ENCODE data around the gene RNF44. TPM values are rescaled to one million over a fixed set of nuclear protein-coding genes. Genes with fewer than 3 reads are reported as not detected.
"Not testable (repeated sequence)": the region's sequence is repeated elsewhere in the genome, so short reads cannot be mapped to it uniquely, and the experiment has no call there.

The RNF44 gene
- total RNA-seq, 1 donor from 2014 or later = 28.2 TPM

GRCh38 chr5:176491101-176491502 lies 46.1 kb downstream of the RNF44 start:
- no peak for DNase-seq
- Histone ChIP-seq H3K9me3 (replicated peaks) (no peaks in the 10 kb centered on the region), H3K4me3 (no peak overlapping the region), H3K27ac (replicated peaks) (no peak overlapping the region), H3K4me1 (peaks cover 9% of the 10 kb centered on the region), H3K27me3 (ENCODE audit: low read depth) (no peaks in the 10 kb centered on the region), H3K36me3 (peaks cover 96% of the 10 kb centered on the region)
- no peak for TF ChIP-seq CTCF (IDR thresholded peaks at IDR 0.05; ENCODE audit: borderline replicate concordance)
- intact Hi-C loops (cut with micrococcal nuclease) = no loop called here

- no peak for DNase-seq
- Histone ChIP-seq H3K27ac (replicated peaks) (no peak overlapping the region), H3K36me3 (peaks cover 94% of the 10 kb centered on the region), H3K4me1 (peaks cover 17% of the 10 kb centered on the region), H3K4me3 (no peak overlapping the region), H3K9me3 (replicated peaks) (no peaks in the 10 kb centered on the region), H3K27me3 (ENCODE audit: low read depth) (no peaks in the 10 kb centered on the region)
- no peak for TF ChIP-seq CTCF (IDR thresholded peaks at IDR 0.05; ENCODE audit: borderline replicate concordance)
- intact Hi-C loops (cut with micrococcal nuclease) = no loop called here
Measured at GRCh38 chr5:176490301-176490700, 46.9 kb downstream of the RNF44 start.

- TF ChIP-seq CTCF (IDR thresholded peaks at IDR 0.05; ENCODE audit: borderline replicate concordance) = no peak
- DNase-seq = no peak
- Histone ChIP-seq H3K36me3 (peaks cover 82% of the 10 kb centered on the region), H3K4me3 (no peak overlapping the region), H3K27me3 (ENCODE audit: low read depth) (no peaks in the 10 kb centered on the region), H3K27ac (replicated peaks) (no peak overlapping the region), H3K4me1 (peaks cover 22% of the 10 kb centered on the region), H3K9me3 (replicated peaks) (no peaks in the 10 kb centered on the region)
- intact Hi-C loops (cut with micrococcal nuclease) = no loop called here
Measured at GRCh38 chr5:176489077-176489476, 48.1 kb downstream of the RNF44 start.

- H3K27ac ChIP-seq (replicated peaks); H3K27me3 ChIP-seq (ENCODE audit: low read depth); H3K4me3 ChIP-seq; H3K9me3 ChIP-seq (replicated peaks); DNase-seq; intact Hi-C loops (cut with micrococcal nuclease): not testable (repeated sequence)
- Histone ChIP-seq H3K4me1 (peaks cover 22% of the 10 kb centered on the region), H3K36me3 (peaks cover 63% of the 10 kb centered on the region)
Measured at GRCh38 chr5:176487160-176487559, 50.0 kb downstream of the RNF44 start.

- intact Hi-C loops (cut with micrococcal nuclease) = no loop called here
- no peak for TF ChIP-seq CTCF (IDR thresholded peaks at IDR 0.05; ENCODE audit: borderline replicate concordance)
Measured at GRCh38 chr5:176486189-176486757, 50.9 kb downstream of the RNF44 start.

GRCh38 chr5:176485176-176485575 lies 52.0 kb downstream of the RNF44 start:
- Histone ChIP-seq H3K4me1 (peaks cover 22% of the 10 kb centered on the region), H3K4me3 (no peak overlapping the region), H3K27ac (replicated peaks) (no peak overlapping the region), H3K27me3 (ENCODE audit: low read depth) (no peaks in the 10 kb centered on the region), H3K36me3 (peaks cover 59% of the 10 kb centered on the region), H3K9me3 (replicated peaks) (no peaks in the 10 kb centered on the region)
- no peak for TF ChIP-seq CTCF (IDR thresholded peaks at IDR 0.05; ENCODE audit: borderline replicate concordance)
- intact Hi-C loops (cut with micrococcal nuclease) = no loop called here
- no peak for DNase-seq

More at GRCh38 chr5:176486189-176486757, 50.9 kb downstream of the RNF44 start:
- Histone ChIP-seq H3K36me3 (peaks cover 60% of the 10 kb centered on the region), H3K4me1 (peaks cover 22% of the 10 kb centered on the region), H3K9me3 (replicated peaks) (no peaks in the 10 kb centered on the region), H3K4me3 (no peak overlapping the region), H3K27me3 (ENCODE audit: low read depth) (no peaks in the 10 kb centered on the region), H3K27ac (replicated peaks) (no peak overlapping the region)
- no peak for DNase-seq
